ENCODE measurements around the gene TBL1XR1.
A peak's percentile ranks its signal among the peaks of the same experiment; 100 is the strongest.

TBL1XR1 gene

GRCh38 chr3:177110386-177110785, 86.9 kb downstream of the TBL1XR1 start:
- peak overlapping the region; percentile 1; the same call in 1 of the 2 replicates for H3K27ac ChIP-seq
- TF ChIP-seq CTCF (conservative IDR thresholded peaks at IDR 0.05): no peak

DNA sequence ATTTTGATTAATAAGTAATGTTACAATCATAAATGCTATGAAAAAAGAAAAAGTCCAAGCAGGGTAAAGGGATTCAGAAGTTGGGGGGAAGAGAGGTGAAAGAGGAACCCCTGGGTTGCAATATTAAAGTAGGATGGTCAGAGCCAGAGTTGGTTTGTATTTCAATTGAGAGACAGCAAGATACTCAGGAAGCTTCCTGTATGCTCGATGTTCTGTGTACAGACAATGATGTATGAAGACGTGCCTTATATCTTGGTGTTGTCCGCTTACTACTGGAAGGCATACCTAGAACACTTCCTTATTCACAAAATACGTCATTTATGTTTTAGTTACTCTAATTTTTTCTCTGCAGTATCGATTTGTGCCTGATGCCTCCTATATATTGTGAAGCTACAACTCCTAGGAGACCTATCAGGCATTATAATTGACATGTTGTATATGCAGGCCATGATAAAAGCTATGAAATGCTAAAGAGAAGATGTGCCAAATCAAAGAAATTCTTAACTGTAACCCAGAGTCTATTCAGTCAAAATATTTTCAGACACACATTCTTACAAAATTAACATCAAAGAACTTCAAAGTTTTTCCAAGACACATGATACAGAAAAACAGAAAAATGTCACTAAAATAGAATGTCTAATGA, 87.5 kb downstream of the TBL1XR1 start:
- peak overlapping the region; percentile 24 for H3K27ac ChIP-seq
- TF ChIP-seq CTCF (conservative IDR thresholded peaks at IDR 0.05): no peak

DNA sequence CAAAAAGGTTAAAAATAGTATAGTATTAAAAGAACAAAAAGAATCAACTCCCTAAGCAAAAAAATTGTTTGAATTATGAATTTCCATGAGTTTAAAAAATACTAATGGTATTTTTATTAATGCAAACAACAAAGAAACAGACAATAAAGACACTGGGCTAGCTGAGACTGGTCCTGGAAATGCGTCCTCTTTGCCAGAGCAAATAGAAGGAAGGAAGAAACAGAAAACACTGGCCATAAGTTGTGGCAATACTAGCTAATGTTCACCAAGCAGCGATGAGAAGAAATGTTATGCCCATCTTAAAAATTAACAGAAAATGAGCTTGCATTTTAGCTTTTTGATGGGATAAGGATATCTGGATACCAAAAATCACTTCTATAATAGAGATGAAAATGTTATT, 88.6 kb downstream of the TBL1XR1 start:
- no peak for TF ChIP-seq CTCF (conservative IDR thresholded peaks at IDR 0.05)
- H3K27ac ChIP-seq: peak overlapping the region; percentile 24

- H3K27ac ChIP-seq: no peak overlapping the region
- no peak for TF ChIP-seq CTCF (conservative IDR thresholded peaks at IDR 0.05)
Measured at GRCh38 chr3:177107461-177108239, 89.6 kb downstream of the TBL1XR1 start.

GRCh38 chr3:177106594-177106993, 90.7 kb downstream of the TBL1XR1 start:
- TF ChIP-seq CTCF (conservative IDR thresholded peaks at IDR 0.05): no peak
- peak overlapping the region; percentile 20; the same call in 1 of the 2 replicates for H3K27ac ChIP-seq

DNA sequence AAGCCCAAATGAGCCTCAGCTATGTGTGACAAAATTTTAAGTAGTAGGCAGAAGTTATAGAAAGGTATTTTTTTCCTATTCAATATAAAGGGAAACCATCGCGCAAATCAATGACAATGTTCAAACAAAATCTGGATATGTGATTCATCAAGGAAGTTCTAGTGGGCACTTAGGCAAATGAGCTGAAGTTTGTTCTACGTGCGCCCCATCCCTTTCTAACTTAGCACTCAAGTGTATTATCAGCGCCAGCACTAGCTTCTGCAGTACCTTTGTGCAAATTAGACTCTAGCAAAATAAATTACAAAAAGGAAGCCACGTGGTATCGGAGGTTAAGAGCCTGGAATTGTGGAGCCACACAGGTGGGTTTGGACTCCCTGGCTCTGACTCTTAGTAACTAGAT, 91.1 kb downstream of the TBL1XR1 start:
- H3K27ac ChIP-seq: peak overlapping the region; percentile 20; the same call in 1 of the 2 replicates
- TF ChIP-seq CTCF (conservative IDR thresholded peaks at IDR 0.05): no peak

DNA sequence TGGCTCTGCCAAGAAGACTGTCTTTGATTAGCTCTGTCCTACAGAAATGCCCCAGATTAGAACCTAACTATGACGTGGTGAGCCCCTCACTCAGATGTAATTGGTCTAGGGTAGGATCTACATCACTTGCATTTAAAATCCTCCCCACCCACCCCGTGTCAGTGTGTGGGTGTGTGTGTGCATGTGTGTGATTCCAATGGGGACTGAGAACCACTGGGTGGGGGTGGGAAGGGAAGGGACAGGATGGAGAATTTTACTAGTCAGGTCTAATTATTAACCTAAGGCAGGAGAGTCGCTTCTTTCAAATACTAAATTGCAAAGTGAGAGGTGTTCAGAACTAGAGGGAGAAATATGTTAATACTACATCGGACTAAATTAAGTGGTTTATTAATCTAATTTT, 91.7 kb downstream of the TBL1XR1 start:
- TF ChIP-seq CTCF (conservative IDR thresholded peaks at IDR 0.05): no peak
- H3K27ac ChIP-seq: peak overlapping the region; percentile 20; the same call in 1 of the 2 replicates

Data from VCaP (cell line).